PC-9 (cell line): ENCODE results near the gene OR6V1. TPM values are rescaled to one million over a fixed set of nuclear protein-coding genes. Genes with fewer than 3 reads are reported as not detected.

Experiments
- BruUV-seq: library from RNA; stranded (reverse); fragments of 400-500 nt; replicated peaks from 2 replicates; lab custom pipeline; 2021; lab: Mats Ljungman, UMichigan
- CTCF ChIA-PET: fragments of 300-600 bp; sonication (Branson Sonifier 250); formaldehyde crosslinking; loops from one replicate; lab custom pipeline; 2022; ENCODE audit warnings: antibody characterized with exemption; lab: Charles Lee
- POLR2A ChIA-PET: fragments of 300-600 bp; sonication (Branson Sonifier 250); formaldehyde crosslinking; loops from one replicate; lab custom pipeline; 2022; ENCODE audit warnings: antibody characterized with exemption; ENCODE audit not compliant: unreplicated experiment; lab: Charles Lee
- DNase-seq, 2 experiments: peaks; one replicate each; pipeline versions ENCODE4 v3.0.0 to v3.0.0-alpha.2; 2015 to 2022; ENCODE audit warnings: mixed read lengths in 1 of 2
- H2AFZ ChIP-seq: fragments of 200-600 bp; sonication (generic); 2 replicates; pipeline ENCODE4 v1.8.1; 2017; ENCODE audit warnings: antibody characterized with exemption
- H3F3A ChIP-seq: fragments of 200-600 bp; sonication (generic); 2 replicates; pipeline ENCODE4 v1.8.1; 2017; ENCODE audit warnings: antibody characterized with exemption, mild to moderate bottlenecking, low read depth; ENCODE audit not compliant: insufficient read depth
- H3K27ac ChIP-seq: fragments of 200-600 bp; sonication (generic); 2 replicates; pipeline ENCODE4 v1.6.1; 2016; ENCODE audit warnings: mixed run types
- H3K27me3 ChIP-seq: fragments of 200-600 bp; sonication (generic); 2 replicates; pipeline ENCODE4 v1.6.1; 2016; ENCODE audit warnings: low read depth, mixed run types; ENCODE audit not compliant: insufficient read depth
- H3K36me3 ChIP-seq: fragments of 200-600 bp; sonication (generic); 2 replicates; pipeline ENCODE4 v1.6.1; 2016; ENCODE audit warnings: low read depth, mixed run types
- H3K4me1 ChIP-seq: fragments of 200-600 bp; sonication (generic); replicated peaks from 2 replicates; pipeline ENCODE4 v1.6.1; 2016; ENCODE audit warnings: mixed run types; ENCODE audit not compliant: insufficient read depth
- H3K4me2 ChIP-seq: fragments of 200-600 bp; sonication (generic); 2 replicates; pipeline ENCODE4 v1.6.1; 2017; ENCODE audit warnings: mixed run types
- H3K4me3 ChIP-seq: fragments of 200-600 bp; sonication (generic); 2 replicates; pipeline ENCODE4 v1.6.1; 2016; ENCODE audit warnings: mixed run types
- H3K79me2 ChIP-seq: fragments of 200-600 bp; sonication (generic); 2 replicates; pipeline ENCODE4 v1.6.1; 2017; ENCODE audit warnings: low read depth, mixed run types
- H3K9me2 ChIP-seq: fragments of 200-600 bp; sonication (generic); 2 replicates; pipeline ENCODE4 v1.8.1; 2017; ENCODE audit warnings: mild to moderate bottlenecking; ENCODE audit not compliant: insufficient read depth
- H3K9me3 ChIP-seq: fragments of 200-600 bp; sonication (generic); 2 replicates; pipeline ENCODE4 v1.8.1; 2016; ENCODE audit warnings: low read depth; ENCODE audit not compliant: insufficient read depth
- H4K20me1 ChIP-seq: fragments of 200-600 bp; sonication (generic); 2 replicates; pipeline ENCODE4 v1.8.1; 2017; ENCODE audit not compliant: insufficient read depth
- EZH2 ChIP-seq: fragments of 200-600 bp; sonication (generic); IDR thresholded peaks from 2 replicates; pipeline ENCODE4 v1.8.0; 2017; ENCODE audit warnings: antibody characterized with exemption, low read depth
- intact Hi-C: fragments of 100-400 bp; cut with micrococcal nuclease; formaldehyde crosslinking; loops from one replicate; pipeline ENCODE4 v1.10.0; 2022; ENCODE audit not compliant: unreplicated experiment
- total RNA-seq: library from RNA; stranded (reverse); gene quantifications from 2 replicates; pipeline ENCODE4 v1.2.3, GENCODE V29; 2021
- TF ChIP-seq, protein P1 (sequence below): fragments of 200-600 bp; sonication (generic); conservative IDR thresholded peaks from 2 replicates; pipeline ENCODE4 v1.6.1; 2017; ENCODE audit warnings: mixed run types, antibody characterized with exemption, mild to moderate bottlenecking, moderate library complexity

Gene OR6V1
- total RNA-seq, 1 experiment from 2014 or later: not detected

DNA sequence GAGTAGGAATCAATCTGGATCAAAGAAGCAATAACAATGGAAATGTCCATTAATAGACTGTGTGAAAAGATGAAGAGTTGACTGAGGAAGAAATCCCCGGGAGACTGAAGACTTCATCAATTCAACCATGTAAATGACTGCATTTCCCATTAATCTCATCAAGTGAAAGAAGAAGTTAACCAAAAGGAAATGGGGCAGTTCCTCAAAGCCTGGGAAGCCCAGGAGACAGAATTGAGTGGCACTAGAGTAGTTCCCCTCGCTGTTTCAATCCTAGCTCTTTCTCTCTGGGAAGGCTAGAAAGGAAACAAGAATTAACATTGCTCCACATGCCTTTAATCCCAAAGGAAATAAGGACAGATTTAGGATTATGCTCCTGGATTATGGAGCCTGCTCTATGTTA is 4.8 kb upstream of the OR6V1 start:
- Histone ChIP-seq H3K4me3 (no peak overlapping the region), H3K79me2 (no peaks in the 10 kb centered on the region), H3K9me3 (no peaks in the 10 kb centered on the region), H3K36me3 (no peaks in the 10 kb centered on the region), H2AFZ (0 out of 2 replicates have a peak overlapping the region, but pooled peaks have one; percentile 41), H3K9me2 (no peaks in the 10 kb centered on the region), H3K27me3 (no peaks in the 10 kb centered on the region), H3F3A (no peaks in the 10 kb centered on the region), H3K27ac (no peak overlapping the region), H4K20me1 (no peaks in the 10 kb centered on the region), H3K4me1 (no peaks in the 10 kb centered on the region), H3K4me2 (no peak overlapping the region)
- no peak for TF ChIP-seq EZH2
- TF ChIP-seq, protein P1, sequence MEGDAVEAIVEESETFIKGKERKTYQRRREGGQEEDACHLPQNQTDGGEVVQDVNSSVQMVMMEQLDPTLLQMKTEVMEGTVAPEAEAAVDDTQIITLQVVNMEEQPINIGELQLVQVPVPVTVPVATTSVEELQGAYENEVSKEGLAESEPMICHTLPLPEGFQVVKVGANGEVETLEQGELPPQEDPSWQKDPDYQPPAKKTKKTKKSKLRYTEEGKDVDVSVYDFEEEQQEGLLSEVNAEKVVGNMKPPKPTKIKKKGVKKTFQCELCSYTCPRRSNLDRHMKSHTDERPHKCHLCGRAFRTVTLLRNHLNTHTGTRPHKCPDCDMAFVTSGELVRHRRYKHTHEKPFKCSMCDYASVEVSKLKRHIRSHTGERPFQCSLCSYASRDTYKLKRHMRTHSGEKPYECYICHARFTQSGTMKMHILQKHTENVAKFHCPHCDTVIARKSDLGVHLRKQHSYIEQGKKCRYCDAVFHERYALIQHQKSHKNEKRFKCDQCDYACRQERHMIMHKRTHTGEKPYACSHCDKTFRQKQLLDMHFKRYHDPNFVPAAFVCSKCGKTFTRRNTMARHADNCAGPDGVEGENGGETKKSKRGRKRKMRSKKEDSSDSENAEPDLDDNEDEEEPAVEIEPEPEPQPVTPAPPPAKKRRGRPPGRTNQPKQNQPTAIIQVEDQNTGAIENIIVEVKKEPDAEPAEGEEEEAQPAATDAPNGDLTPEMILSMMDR: no peak
- DNase-seq: no peak
- no TSS peak for BruUV-seq
- intact Hi-C loops: no loop called here
- ChIA-PET CTCF (no interaction called here), POLR2A (no interaction called here)

DNA sequence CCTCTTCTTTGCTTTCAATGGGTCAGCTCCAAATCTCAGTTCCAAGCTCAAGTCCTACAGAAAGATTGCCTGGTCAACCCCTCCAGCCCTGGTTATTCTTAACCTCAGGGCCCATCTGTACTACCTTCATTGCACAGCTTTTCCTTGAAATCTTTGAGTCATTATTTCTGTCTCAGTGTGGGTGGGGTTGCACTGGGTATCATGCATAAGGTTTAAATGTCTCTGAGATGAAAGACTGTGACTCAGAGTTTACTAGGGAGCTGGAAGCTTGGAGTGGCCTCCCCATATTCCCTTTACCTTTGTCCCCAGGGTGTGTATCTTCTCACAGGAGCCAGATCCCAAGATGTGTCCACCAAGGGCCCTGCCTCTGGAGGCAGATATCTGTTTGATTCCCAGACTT is 3.3 kb upstream of the OR6V1 start:
- no TSS peak for BruUV-seq
- no peak overlapping the region for H2AFZ ChIP-seq
- H3K36me3 ChIP-seq: no peaks in the 10 kb centered on the region
- no peaks in the 10 kb centered on the region for H4K20me1 ChIP-seq
- no peaks in the 10 kb centered on the region for H3K9me2 ChIP-seq
- no peaks in the 10 kb centered on the region for H3K4me1 ChIP-seq
- H3F3A ChIP-seq: no peaks in the 10 kb centered on the region
- no peak overlapping the region for H3K4me2 ChIP-seq
- ChIA-PET CTCF (no interaction called here), POLR2A (no interaction called here)
- no peaks in the 10 kb centered on the region for H3K27me3 ChIP-seq
- no peak overlapping the region for H3K4me3 ChIP-seq
- no peak for DNase-seq
- TF ChIP-seq, protein P1: no peak
- TF ChIP-seq EZH2: no peak
- H3K79me2 ChIP-seq: no peaks in the 10 kb centered on the region
- no peaks in the 10 kb centered on the region for H3K9me3 ChIP-seq
- H3K27ac ChIP-seq: no peak overlapping the region
- intact Hi-C loops: no loop called here

DNA sequence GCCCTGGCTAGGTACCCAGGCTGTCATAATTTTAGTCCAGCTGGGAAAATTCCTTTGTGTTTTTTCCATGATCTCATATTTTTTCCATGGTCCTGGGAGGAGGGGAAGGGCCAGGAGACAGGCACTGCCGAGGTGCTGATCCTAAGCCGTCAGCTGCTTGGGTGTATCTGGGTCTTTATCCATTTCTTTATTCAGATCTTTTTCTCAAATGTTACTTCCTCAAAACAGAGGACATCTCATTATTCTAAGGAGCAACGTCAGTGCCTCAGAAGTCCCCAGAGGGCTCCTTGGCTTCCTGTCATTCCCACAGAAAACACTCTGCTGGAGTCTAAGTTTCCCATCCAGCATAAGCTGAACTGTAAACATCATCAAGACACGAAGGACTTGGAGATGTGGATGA is 2.8 kb upstream of the OR6V1 start:
- Histone ChIP-seq H3K27me3 (no peaks in the 10 kb centered on the region), H4K20me1 (no peaks in the 10 kb centered on the region), H3K9me3 (no peaks in the 10 kb centered on the region), H3K4me2 (no peak overlapping the region), H3K27ac (no peak overlapping the region), H3K9me2 (no peaks in the 10 kb centered on the region), H3K79me2 (no peaks in the 10 kb centered on the region), H3K4me1 (no peaks in the 10 kb centered on the region), H3F3A (no peaks in the 10 kb centered on the region), H3K4me3 (no peak overlapping the region), H2AFZ (no peak overlapping the region), H3K36me3 (no peaks in the 10 kb centered on the region)
- intact Hi-C loops: no loop called here
- no peak for DNase-seq
- no peak for TF ChIP-seq EZH2
- TF ChIP-seq, protein P1: no peak
- CTCF ChIA-PET: no interaction called here
- BruUV-seq: no TSS peak
- POLR2A ChIA-PET: no interaction called here
